Stomach (tissue), 4 donors: ENCODE data around the gene EED.

Source experiments
- CTCF ChIP-seq, 7 experiments: fragments of 450-650 bp in 4 of 7; fragments of 200-600 bp in 3 of 7; sonication (generic) in 3 of 7; IDR thresholded peaks; one replicate each; pipeline ENCODE4 v1.5.1; 2016 to 2019; ENCODE audit warnings: antibody characterized with exemption in 7 of 7, control low read depth in 2 of 7, mild to moderate bottlenecking in 1 of 7
- POLR2AphosphoS5 ChIP-seq, 3 donors: sonication (generic); formaldehyde crosslinking; IDR thresholded peaks; one replicate each; pipeline ENCODE4 v1.6.1; 2016; ENCODE audit warnings: antibody characterized with exemption in 3 of 3

DNA sequence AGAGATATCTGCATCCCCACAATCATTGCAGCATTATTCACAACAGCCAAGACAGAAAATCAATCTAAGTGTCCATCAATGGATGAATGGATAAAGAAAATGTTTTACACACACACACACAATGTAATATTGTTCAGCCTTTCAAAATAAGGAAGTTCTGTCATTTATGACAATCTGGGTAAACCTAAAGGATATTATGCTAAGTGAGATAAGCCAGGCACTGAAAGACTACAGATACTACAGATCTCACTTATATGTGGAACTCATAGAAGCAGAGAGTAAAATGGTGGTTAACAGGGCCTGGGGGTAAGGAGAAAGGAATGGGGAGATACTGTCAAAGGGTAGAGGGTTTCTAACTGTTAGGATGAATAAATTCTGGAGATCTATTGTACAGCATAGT, 36.0 kb upstream of the EED start:
- TF ChIP-seq CTCF (IDR thresholded peaks at IDR 0.05) (no peak), POLR2AphosphoS5 (IDR thresholded peaks at IDR 0.05) (no peak)
